Chondrocyte (in vitro differentiated cells): ENCODE data around the gene CTCF. TPM values are rescaled to one million over a fixed set of nuclear protein-coding genes. Genes with fewer than 3 reads are reported as not detected.
A peak's percentile ranks its signal among the peaks of the same experiment; 100 is the strongest.

ENCODE experiments used
- DNase-seq: peaks from one replicate; pipeline ENCODE4 v3.0.0; 2021; ENCODE audit warnings: mixed read lengths, low spot score
- H3K27ac Mint-ChIP-seq: one replicate; pipeline ENCODE4 v1.8.0; 2021; ENCODE audit warnings: mild to moderate bottlenecking, moderate library complexity, mixed read lengths; ENCODE audit not compliant: unreplicated experiment
- H3K27me3 Mint-ChIP-seq: 2 replicates; pipeline ENCODE4 v1.8.0; 2021; ENCODE audit warnings: low read depth, mixed read lengths
- H3K36me3 Mint-ChIP-seq: 2 replicates; pipeline ENCODE4 v1.8.0; 2021; ENCODE audit warnings: low read depth, mixed read lengths
- H3K4me1 Mint-ChIP-seq: 2 replicates; pipeline ENCODE4 v1.8.0; 2021; ENCODE audit warnings: low read depth, mild to moderate bottlenecking, mixed read lengths
- H3K4me3 Mint-ChIP-seq: one replicate; pipeline ENCODE4 v1.8.0; 2021; ENCODE audit warnings: mild to moderate bottlenecking, moderate library complexity, mixed read lengths; ENCODE audit not compliant: unreplicated experiment
- H3K9me3 Mint-ChIP-seq: 2 replicates; pipeline ENCODE4 v1.8.0; 2021; ENCODE audit warnings: low read depth, mixed read lengths
- total RNA-seq: library from RNA; stranded (reverse); gene quantifications from 3 replicates; pipeline ENCODE4 v1.2.1, GENCODE V29; 2021
- TF ChIP-seq, protein P1 (sequence below): fragments of 200-600 bp; sonication (generic); IDR thresholded peaks from 2 replicates; pipeline ENCODE4 v1.5.0; 2021; ENCODE audit warnings: antibody characterized with exemption, mild to moderate bottlenecking, moderate library complexity

The CTCF gene
- total RNA-seq, 1 donor from 2014 or later: 31.2 TPM

DNA sequence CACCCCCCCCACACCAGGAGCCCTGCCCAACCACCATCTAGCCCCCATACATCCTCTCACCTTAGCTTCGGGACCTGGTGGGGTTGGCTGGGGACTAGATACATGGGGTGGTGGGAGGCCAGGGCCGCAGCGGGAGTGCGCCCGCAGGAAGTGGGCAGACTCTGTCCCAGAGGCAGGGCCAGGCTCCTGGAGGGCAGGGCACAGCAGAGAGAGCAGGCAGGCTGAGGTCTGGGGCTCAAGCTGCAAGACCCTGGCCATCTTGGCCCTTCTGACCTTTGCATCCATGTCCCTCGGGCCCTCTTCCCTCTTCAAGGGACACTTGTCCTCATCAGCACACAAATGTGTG, 101.5 kb downstream of the CTCF start:
- H3K27ac Mint-ChIP-seq: no peak overlapping the region
- H3K9me3 Mint-ChIP-seq: no peaks in the 10 kb centered on the region
- DNase-seq: no peak
- H3K27me3 Mint-ChIP-seq: no peaks in the 10 kb centered on the region
- TF ChIP-seq, protein P1, sequence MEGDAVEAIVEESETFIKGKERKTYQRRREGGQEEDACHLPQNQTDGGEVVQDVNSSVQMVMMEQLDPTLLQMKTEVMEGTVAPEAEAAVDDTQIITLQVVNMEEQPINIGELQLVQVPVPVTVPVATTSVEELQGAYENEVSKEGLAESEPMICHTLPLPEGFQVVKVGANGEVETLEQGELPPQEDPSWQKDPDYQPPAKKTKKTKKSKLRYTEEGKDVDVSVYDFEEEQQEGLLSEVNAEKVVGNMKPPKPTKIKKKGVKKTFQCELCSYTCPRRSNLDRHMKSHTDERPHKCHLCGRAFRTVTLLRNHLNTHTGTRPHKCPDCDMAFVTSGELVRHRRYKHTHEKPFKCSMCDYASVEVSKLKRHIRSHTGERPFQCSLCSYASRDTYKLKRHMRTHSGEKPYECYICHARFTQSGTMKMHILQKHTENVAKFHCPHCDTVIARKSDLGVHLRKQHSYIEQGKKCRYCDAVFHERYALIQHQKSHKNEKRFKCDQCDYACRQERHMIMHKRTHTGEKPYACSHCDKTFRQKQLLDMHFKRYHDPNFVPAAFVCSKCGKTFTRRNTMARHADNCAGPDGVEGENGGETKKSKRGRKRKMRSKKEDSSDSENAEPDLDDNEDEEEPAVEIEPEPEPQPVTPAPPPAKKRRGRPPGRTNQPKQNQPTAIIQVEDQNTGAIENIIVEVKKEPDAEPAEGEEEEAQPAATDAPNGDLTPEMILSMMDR: peak; percentile 19
- H3K4me1 Mint-ChIP-seq: peaks cover 30% of the 10 kb centered on the region
- no peak overlapping the region for H3K4me3 Mint-ChIP-seq
- no peaks in the 10 kb centered on the region for H3K36me3 Mint-ChIP-seq

DNA sequence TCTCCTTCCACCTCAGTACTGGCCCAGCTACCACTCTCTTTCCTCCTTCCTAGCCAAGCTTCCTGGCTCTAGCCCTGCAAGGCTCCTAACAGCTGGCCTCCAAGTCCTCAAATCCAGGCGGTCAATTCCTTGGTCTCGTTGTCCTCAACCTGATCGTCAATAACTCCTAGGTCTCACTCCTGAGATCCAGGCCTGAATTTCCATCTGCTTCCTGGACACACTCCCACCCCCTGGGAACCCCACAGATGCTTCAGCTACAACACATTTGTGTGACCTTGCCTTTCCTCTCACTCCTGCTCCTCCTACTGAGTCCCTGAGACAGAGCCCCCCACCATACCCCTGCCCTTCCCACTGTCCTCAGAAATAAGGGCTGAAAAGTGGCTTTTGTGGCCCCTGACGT, 101.9 kb downstream of the CTCF start:
- no peak overlapping the region for H3K27ac Mint-ChIP-seq
- no peak overlapping the region for H3K4me3 Mint-ChIP-seq
- TF ChIP-seq, protein P1: no peak
- H3K9me3 Mint-ChIP-seq: no peaks in the 10 kb centered on the region
- H3K36me3 Mint-ChIP-seq: no peaks in the 10 kb centered on the region
- peaks cover 26% of the 10 kb centered on the region for H3K4me1 Mint-ChIP-seq
- DNase-seq: no peak
- no peaks in the 10 kb centered on the region for H3K27me3 Mint-ChIP-seq

DNA sequence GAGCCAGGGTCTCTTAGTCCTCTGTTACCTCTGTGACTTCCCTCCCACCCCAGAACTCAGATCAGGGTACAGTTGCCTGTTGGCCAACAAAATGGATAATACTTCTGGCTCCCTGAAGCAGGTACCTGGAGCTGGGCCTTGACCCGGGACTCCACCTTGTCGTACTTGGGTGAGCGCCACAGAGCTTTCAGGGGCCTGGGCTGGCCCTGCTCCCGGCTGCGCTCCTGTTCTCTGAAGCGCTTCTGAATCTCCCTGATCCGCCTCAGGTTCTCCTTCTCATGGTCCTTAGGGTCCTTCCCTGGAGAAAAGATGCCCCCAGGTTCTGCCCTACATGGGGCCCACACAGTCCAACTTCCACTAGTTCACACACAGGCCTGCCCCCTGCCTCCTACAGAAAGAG, 102.5 kb downstream of the CTCF start:
- H3K4me1 Mint-ChIP-seq: peaks cover 21% of the 10 kb centered on the region
- no peak for DNase-seq
- H3K4me3 Mint-ChIP-seq: no peak overlapping the region
- no peaks in the 10 kb centered on the region for H3K27me3 Mint-ChIP-seq
- TF ChIP-seq, protein P1: no peak
- no peaks in the 10 kb centered on the region for H3K9me3 Mint-ChIP-seq
- H3K36me3 Mint-ChIP-seq: no peaks in the 10 kb centered on the region
- no peak overlapping the region for H3K27ac Mint-ChIP-seq

DNA sequence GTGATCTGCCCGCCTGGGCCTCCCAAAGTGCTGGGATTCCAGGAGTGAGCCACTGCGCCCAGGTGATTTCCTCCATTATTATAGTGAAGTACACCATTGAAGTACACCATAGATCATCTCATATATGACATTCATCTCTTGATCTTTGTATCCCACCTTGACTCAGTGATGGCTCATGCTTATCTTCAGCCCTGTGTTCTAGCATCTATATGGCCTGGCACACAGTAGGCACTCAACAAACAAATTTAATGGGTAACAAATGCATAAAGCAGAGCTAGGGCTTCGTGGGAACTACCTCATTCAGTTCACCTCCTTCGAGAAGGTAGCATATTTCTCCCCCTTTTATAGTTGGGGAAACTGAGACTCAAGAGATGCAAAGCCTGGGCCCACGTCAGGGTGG, 103.3 kb downstream of the CTCF start:
- Mint-ChIP-seq H3K27ac (no peak overlapping the region), H3K9me3 (no peaks in the 10 kb centered on the region), H3K27me3 (no peaks in the 10 kb centered on the region), H3K4me1 (peaks cover 21% of the 10 kb centered on the region), H3K36me3 (no peaks in the 10 kb centered on the region), H3K4me3 (peak overlapping the region; percentile 62)
- TF ChIP-seq, protein P1: no peak
- no peak for DNase-seq

DNA sequence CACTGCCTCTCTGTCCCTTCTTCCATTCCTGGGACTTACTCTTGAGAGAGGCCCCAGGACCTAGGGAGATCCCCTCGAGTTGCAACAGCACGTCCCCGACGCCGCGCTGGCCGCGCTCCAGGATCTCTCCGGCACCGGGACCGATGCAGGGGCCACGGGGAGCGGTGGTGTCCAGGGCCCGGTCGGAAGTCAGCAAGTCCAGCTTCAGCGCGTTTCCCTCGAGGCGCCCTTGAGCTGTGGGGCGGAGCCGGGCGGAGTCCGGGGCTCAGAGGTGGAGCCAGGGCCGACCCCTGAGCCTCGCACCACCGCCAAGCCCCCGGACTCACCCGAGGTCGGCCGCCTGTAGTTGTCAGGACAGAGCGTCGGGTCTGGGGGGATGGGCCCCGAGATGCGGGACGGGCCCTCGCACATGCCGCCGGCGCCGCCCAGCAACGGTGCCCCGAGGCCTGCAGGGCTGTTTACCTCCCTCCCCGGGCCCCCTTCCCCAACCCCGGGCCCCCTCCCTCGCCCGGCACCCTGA, 103.8 kb downstream of the CTCF start:
- Mint-ChIP-seq H3K27ac (no peak overlapping the region), H3K9me3 (no peaks in the 10 kb centered on the region), H3K4me1 (peaks cover 20% of the 10 kb centered on the region), H3K4me3 (peak overlapping the region; percentile 62), H3K27me3 (no peaks in the 10 kb centered on the region), H3K36me3 (no peaks in the 10 kb centered on the region)
- TF ChIP-seq, protein P1: no peak
- no peak for DNase-seq
